NOMO-1 (cell line): ENCODE measurements around the gene ZNF765.
"Not testable (repeated sequence)": the region's sequence is repeated elsewhere in the genome, so short reads cannot be mapped to it uniquely, and the experiment has no call there.

ENCODE experiments used
- DNase-seq, 2 experiments: peaks; one replicate each; lab custom pipeline; 2025; ENCODE audit not compliant: unreplicated experiment in 2 of 2; lab: John Stamatoyannopoulos, UW

Gene ZNF765

GRCh38 chr19:53475470-53475869 lies 80.5 kb downstream of the ZNF765 start:
- DNase-seq: not testable (repeated sequence)
